Muscle of leg (tissue), 11 donors: ENCODE measurements around the gene MBL2. TPM values are rescaled to one million over a fixed set of nuclear protein-coding genes. Genes with fewer than 3 reads are reported as not detected.

Experiments used
- DNase-seq: peaks from one replicate; pipeline ENCODE4 v3.0.0; 2013
- H3K27ac ChIP-seq: one replicate; pipeline ENCODE4 v1.5.1; 2013; ENCODE audit warnings: mild to moderate bottlenecking, low read length, control low read depth
- H3K27me3 ChIP-seq: one replicate; pipeline ENCODE4 v1.6.1; 2013; ENCODE audit warnings: low read length; ENCODE audit not compliant: control insufficient read depth, insufficient read depth
- H3K36me3 ChIP-seq: one replicate; pipeline ENCODE4 v1.6.1; 2013; ENCODE audit warnings: low read length; ENCODE audit not compliant: control insufficient read depth, insufficient read depth
- H3K4me1 ChIP-seq: one replicate; pipeline ENCODE4 v1.6.1; 2013; ENCODE audit warnings: low read length; ENCODE audit not compliant: control insufficient read depth, insufficient read depth
- H3K4me3 ChIP-seq: one replicate; pipeline ENCODE4 v1.5.1; 2013; ENCODE audit warnings: low read length, control low read depth
- H3K9me3 ChIP-seq: replicated peaks from 2 replicates; pipeline ENCODE4 v1.6.1; 2013; ENCODE audit warnings: low read depth, low read length; ENCODE audit not compliant: control insufficient read depth
- WGBS: methylation state at CpG from one replicate; pipeline ENCODE4 v1.1.5; 2013; ENCODE audit warnings: missing lambda C conversion rate; ENCODE audit not compliant: insufficient coverage; 5-methylcytosine and 5-hydroxymethylcytosine counted together
- polyA plus RNA-seq, 8 donors: library from polyadenylated mRNA; unstranded; fragments of 120-200 nt; gene quantifications; one replicate each; pipeline versions ENCODE4 v1.2.1 to v1.2.3, GENCODE V29; 2013; ENCODE audit warnings: inconsistent platforms in 1 of 8, low replicate concordance in 1 of 8; ENCODE audit not compliant: insufficient read length in 8 of 8, insufficient read depth in 1 of 8
- total RNA-seq: library from RNA; stranded (reverse); fragments of 120-200 nt; gene quantifications from one replicate; pipeline ENCODE4 v1.2.4, GENCODE V29; 2013

The MBL2 gene
- total and polyA plus RNA-seq, 9 donors: 0.05 to 0.06 TPM; not detected in 7

- WGBS: no CpG with 5 or more reads among the region's 3 CpGs
- Histone ChIP-seq H3K9me3 (no peaks in the 10 kb centered on the region), H3K36me3 (no peaks in the 10 kb centered on the region), H3K4me1 (no peaks in the 10 kb centered on the region), H3K27ac (no peak overlapping the region), H3K27me3 (no peaks in the 10 kb centered on the region), H3K4me3 (no peak overlapping the region)
- DNase-seq: no peak
Measured at GRCh38 chr10:52742731-52743130, 29.9 kb downstream of the MBL2 start.

DNA sequence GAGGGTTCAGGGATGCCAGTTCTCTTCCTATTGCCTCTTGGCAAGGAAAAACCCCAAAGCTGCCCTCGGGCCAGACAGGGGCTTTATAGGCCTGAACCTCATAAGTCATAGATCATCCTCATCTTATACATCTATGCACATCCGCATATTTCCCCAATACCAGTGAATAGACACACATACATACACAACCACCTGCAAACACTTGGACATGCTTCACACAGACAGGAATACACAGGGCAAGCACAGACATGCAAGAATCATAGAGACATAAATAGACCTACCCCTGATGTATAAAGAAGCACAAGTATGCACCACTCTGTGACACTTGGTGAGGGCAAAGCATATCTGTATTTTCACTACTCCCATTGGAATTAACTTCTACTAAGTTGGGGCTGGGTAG is 30.7 kb downstream of the MBL2 start:
- Histone ChIP-seq H3K9me3 (no peaks in the 10 kb centered on the region), H3K4me3 (no peak overlapping the region), H3K27me3 (no peaks in the 10 kb centered on the region), H3K36me3 (no peaks in the 10 kb centered on the region), H3K27ac (no peak overlapping the region), H3K4me1 (no peaks in the 10 kb centered on the region)
- WGBS: 100% methylated on average over 2 of the region's 2 CpGs
- DNase-seq: no peak

DNA sequence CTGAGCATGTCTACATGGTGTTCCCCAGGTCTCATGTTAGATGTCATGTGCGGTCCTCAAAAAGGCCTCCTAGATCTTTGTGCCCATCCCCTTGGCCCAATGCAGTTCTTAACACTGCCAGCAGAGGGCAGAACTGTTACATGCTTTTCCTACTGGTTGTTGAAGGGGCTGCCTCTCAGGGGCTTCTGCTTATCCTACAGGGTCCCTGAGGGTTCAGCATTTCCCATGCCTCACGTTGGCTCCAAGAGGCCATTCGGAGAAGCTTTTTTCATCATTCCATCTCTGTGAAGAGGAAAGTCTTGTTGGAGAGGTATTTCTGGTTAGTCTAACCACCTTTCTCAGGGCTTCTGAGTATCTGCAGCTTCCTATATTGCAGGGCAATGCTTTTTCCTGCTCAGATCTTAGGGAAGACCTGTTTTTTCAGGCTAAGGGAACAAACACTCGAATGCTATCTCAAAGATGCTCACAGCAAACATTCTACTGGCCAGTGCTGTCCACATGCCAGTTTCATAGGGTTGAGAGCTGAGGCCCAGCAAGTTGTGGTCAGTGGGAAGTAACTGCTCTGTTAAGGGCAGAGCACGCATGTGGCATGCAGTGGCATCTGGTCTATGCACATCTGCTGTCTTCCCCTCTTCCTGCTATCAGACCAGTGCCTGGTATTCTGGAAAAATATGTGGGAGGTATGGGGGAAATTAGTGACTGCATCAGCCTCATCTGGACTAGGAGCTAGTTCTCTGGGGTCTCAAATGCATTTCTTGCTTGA is 31.5 kb downstream of the MBL2 start:
- H3K9me3 ChIP-seq: no peaks in the 10 kb centered on the region
- no peak overlapping the region for H3K27ac ChIP-seq
- H3K4me1 ChIP-seq: no peaks in the 10 kb centered on the region
- WGBS: 70% methylated on average over 2 of the region's 5 CpGs
- H3K4me3 ChIP-seq: no peak overlapping the region
- H3K36me3 ChIP-seq: no peaks in the 10 kb centered on the region
- H3K27me3 ChIP-seq: no peaks in the 10 kb centered on the region
- DNase-seq: peak; percentile 9

GRCh38 chr10:52740155-52740549 is 32.4 kb downstream of the MBL2 start:
- Histone ChIP-seq H3K4me3 (no peak overlapping the region), H3K9me3 (no peaks in the 10 kb centered on the region), H3K36me3 (no peaks in the 10 kb centered on the region), H3K27me3 (no peaks in the 10 kb centered on the region), H3K4me1 (no peaks in the 10 kb centered on the region), H3K27ac (no peak overlapping the region)
- DNase-seq: no peak
- WGBS: 100% methylated on average over 1 of the region's 1 CpG

- DNase-seq: no peak
- no peak overlapping the region for H3K4me3 ChIP-seq
- H3K27ac ChIP-seq: no peak overlapping the region
- H3K36me3 ChIP-seq: no peaks in the 10 kb centered on the region
- no peaks in the 10 kb centered on the region for H3K27me3 ChIP-seq
- no peaks in the 10 kb centered on the region for H3K9me3 ChIP-seq
- WGBS: 51% methylated on average over 2 of the region's 3 CpGs
- no peaks in the 10 kb centered on the region for H3K4me1 ChIP-seq
Measured at GRCh38 chr10:52739380-52740154, 33.0 kb downstream of the MBL2 start.

GRCh38 chr10:52738951-52739350 is 33.6 kb downstream of the MBL2 start:
- Histone ChIP-seq H3K27me3 (no peaks in the 10 kb centered on the region), H3K9me3 (no peaks in the 10 kb centered on the region), H3K4me3 (no peak overlapping the region), H3K27ac (no peak overlapping the region), H3K36me3 (no peaks in the 10 kb centered on the region), H3K4me1 (no peaks in the 10 kb centered on the region)
- no peak for DNase-seq
- WGBS: 86% methylated on average over 4 of the region's 5 CpGs

- H3K4me3 ChIP-seq: no peak overlapping the region
- no peaks in the 10 kb centered on the region for H3K36me3 ChIP-seq
- no peak overlapping the region for H3K27ac ChIP-seq
- WGBS: 33% methylated on average over 1 of the region's 9 CpGs
- peak; percentile 49 for DNase-seq
- H3K4me1 ChIP-seq: no peaks in the 10 kb centered on the region
- H3K27me3 ChIP-seq: no peaks in the 10 kb centered on the region
- no peaks in the 10 kb centered on the region for H3K9me3 ChIP-seq
Measured at GRCh38 chr10:52729271-52730104, 43.1 kb downstream of the MBL2 start.

GRCh38 chr10:52720018-52720417 is 52.6 kb downstream of the MBL2 start:
- Histone ChIP-seq H3K27ac (no peak overlapping the region), H3K27me3 (no peaks in the 10 kb centered on the region), H3K9me3 (no peaks in the 10 kb centered on the region), H3K4me3 (no peak overlapping the region), H3K36me3 (no peaks in the 10 kb centered on the region), H3K4me1 (no peaks in the 10 kb centered on the region)
- no CpG with 5 or more reads among the region's 4 CpGs for WGBS
- no peak for DNase-seq
